ENCODE data around the gene UBR4. TPM values are rescaled to one million over a fixed set of nuclear protein-coding genes. Genes with fewer than 3 reads are reported as not detected.
"Not testable (repeated sequence)": the region's sequence is repeated elsewhere in the genome, so short reads cannot be mapped to it uniquely, and the experiment has no call there.

The UBR4 gene
- total RNA-seq, 4 donors from 2014 or later = 140 to 418 (median 223) TPM

- H3K27me3 ChIP-seq = no peaks in the 10 kb centered on the region
- WGBS, 2 donors (ENCODE audit: low coverage in 1 of 2) = 60 to 69% methylated on average over 3 of the region's 3 CpGs
- H3K9me3 ChIP-seq = no peaks in the 10 kb centered on the region
- no peak for DNase-seq
- TF ChIP-seq, protein P1, sequence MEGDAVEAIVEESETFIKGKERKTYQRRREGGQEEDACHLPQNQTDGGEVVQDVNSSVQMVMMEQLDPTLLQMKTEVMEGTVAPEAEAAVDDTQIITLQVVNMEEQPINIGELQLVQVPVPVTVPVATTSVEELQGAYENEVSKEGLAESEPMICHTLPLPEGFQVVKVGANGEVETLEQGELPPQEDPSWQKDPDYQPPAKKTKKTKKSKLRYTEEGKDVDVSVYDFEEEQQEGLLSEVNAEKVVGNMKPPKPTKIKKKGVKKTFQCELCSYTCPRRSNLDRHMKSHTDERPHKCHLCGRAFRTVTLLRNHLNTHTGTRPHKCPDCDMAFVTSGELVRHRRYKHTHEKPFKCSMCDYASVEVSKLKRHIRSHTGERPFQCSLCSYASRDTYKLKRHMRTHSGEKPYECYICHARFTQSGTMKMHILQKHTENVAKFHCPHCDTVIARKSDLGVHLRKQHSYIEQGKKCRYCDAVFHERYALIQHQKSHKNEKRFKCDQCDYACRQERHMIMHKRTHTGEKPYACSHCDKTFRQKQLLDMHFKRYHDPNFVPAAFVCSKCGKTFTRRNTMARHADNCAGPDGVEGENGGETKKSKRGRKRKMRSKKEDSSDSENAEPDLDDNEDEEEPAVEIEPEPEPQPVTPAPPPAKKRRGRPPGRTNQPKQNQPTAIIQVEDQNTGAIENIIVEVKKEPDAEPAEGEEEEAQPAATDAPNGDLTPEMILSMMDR (IDR thresholded peaks at IDR 0.05) = no peak
- TF ChIP-seq EP300 (IDR thresholded peaks at IDR 0.05; ENCODE audit: low read depth) (no peak), POLR2A (IDR thresholded peaks at IDR 0.05) (no peak), POLR2AphosphoS5 (IDR thresholded peaks at IDR 0.05) (no peak)
- H3K4me1 ChIP-seq = no peaks in the 10 kb centered on the region
- no peak overlapping the region for H3K4me3 ChIP-seq
- in situ Hi-C loops (cut with MboI; ENCODE audit: low pct_ligation_motif_present in 1 of 4, low pct_unique_long_range_greater_than_20kb in 1 of 4, low sequenced_read_pairs in 3 of 4) (no loop called here), intact Hi-C loops (cut with DNase I; ENCODE audit: low total_unique reads) (no loop called here)
- H3K36me3 ChIP-seq = peaks cover 0 to 75% (median 37%) of the 10 kb centered on the region in 4 donors
- H3K27ac ChIP-seq = no peak overlapping the region
Measured at GRCh38 chr1:19189270-19189669, 20.8 kb downstream of the UBR4 start.

DNA sequence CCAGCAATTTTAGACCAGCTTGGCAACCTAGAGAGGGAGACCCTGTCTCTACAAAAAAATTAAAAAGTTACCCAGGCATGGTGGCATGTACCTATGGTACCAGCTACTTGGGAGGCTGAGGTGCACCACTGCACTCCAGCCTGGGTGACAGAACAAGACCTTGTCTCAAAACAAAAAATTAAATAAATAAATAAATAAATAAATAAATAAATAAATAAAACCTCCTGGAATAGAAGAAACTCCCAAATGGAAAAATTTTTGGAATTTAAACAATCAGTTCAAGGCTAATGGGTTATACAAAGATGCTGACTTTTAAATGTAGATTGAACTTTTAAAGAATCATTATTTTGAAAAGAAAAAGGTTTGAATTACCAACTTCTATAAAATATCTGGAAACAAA is 22.2 kb downstream of the UBR4 start:
- intact Hi-C loops (cut with DNase I; ENCODE audit: low total_unique reads) (no loop called here), in situ Hi-C loops (cut with MboI; ENCODE audit: low pct_ligation_motif_present in 1 of 4, low pct_unique_long_range_greater_than_20kb in 1 of 4, low sequenced_read_pairs in 3 of 4) (no loop called here)
- DNase-seq = no peak
- Histone ChIP-seq H3K27me3 (no peaks in the 10 kb centered on the region), H3K4me3 (no peak overlapping the region), H3K4me1 (no peaks in the 10 kb centered on the region), H3K36me3 (peaks cover 0 to 75% (median 37%) of the 10 kb centered on the region in 4 donors), H3K9me3 (no peaks in the 10 kb centered on the region), H3K27ac (no peak overlapping the region)
- TF ChIP-seq, protein P1 (IDR thresholded peaks at IDR 0.05) = no peak
- no peak for TF ChIP-seq POLR2AphosphoS5 (IDR thresholded peaks at IDR 0.05)
- no peak for TF ChIP-seq EP300 (IDR thresholded peaks at IDR 0.05; ENCODE audit: low read depth)

- no peaks in the 10 kb centered on the region for H3K9me3 ChIP-seq
- intact Hi-C loops (cut with DNase I; ENCODE audit: low total_unique reads) = no loop called here
- no peak for TF ChIP-seq POLR2AphosphoS5 (IDR thresholded peaks at IDR 0.05)
- no peak for TF ChIP-seq EP300 (IDR thresholded peaks at IDR 0.05; ENCODE audit: low read depth)
- TF ChIP-seq, protein P1 (IDR thresholded peaks at IDR 0.05) = no peak
- no peak for TF ChIP-seq POLR2A (IDR thresholded peaks at IDR 0.05)
- H3K36me3 ChIP-seq = peaks cover 0 to 74% (median 35%) of the 10 kb centered on the region in 4 donors
- 70 to 85% methylated on average over 2 of the region's 2 CpGs for WGBS, 2 donors (ENCODE audit: low coverage in 1 of 2)
- in situ Hi-C loops (cut with MboI; ENCODE audit: low pct_ligation_motif_present in 1 of 4, low pct_unique_long_range_greater_than_20kb in 1 of 4, low sequenced_read_pairs in 3 of 4) = no loop called here
- H3K4me3 ChIP-seq = no peak overlapping the region
- no peak overlapping the region for H3K27ac ChIP-seq
- no peak for DNase-seq
- no peaks in the 10 kb centered on the region for H3K4me1 ChIP-seq
- H3K27me3 ChIP-seq = no peaks in the 10 kb centered on the region
Measured at GRCh38 chr1:19186001-19186400, 24.1 kb downstream of the UBR4 start.

DNA sequence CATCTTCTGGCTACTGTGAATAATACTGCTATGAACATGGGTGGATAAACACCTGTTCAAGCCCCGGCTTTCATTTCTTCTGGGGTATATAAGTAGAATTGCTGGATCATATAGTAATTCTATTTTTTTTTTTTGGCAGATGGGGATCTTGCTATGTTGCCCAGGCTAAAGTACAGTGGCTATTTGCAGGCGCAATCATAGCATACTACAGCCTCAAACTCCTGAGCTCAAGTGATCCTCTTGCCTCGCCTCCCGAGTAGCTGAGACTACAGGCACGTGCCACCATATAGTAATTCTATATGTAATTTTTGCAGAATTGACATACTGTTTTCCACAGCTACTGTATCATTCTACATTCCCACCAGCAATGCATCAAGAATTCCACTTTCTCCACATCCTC is 27.8 kb downstream of the UBR4 start:
- in situ Hi-C loops (cut with MboI; ENCODE audit: low pct_ligation_motif_present in 1 of 4, low pct_unique_long_range_greater_than_20kb in 1 of 4, low sequenced_read_pairs in 3 of 4) = no loop called here
- TF ChIP-seq, protein P1 (IDR thresholded peaks at IDR 0.05) = no peak
- TF ChIP-seq POLR2AphosphoS5 (IDR thresholded peaks at IDR 0.05) (no peak), POLR2A (IDR thresholded peaks at IDR 0.05) (no peak), EP300 (IDR thresholded peaks at IDR 0.05; ENCODE audit: low read depth) (no peak)

DNA sequence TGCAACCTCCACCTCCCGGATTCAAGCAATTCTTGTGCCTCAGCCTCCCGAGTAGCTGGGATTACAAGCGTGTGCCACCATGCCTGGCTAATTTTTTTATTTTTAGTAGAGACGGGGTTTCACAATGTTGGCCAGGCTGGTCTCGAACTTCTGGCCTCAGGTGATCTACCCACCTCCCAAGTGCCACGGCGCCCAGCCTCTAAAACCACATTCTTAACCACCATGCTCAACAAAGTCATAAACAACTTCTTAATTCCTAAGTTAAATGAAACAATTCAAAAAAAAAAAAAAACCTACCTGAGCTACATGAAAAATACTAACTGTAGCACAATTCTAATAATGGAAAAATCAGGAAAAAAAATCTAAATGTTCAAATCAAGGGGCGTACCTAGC is 29.8 kb downstream of the UBR4 start:
- H3K27me3 ChIP-seq; H3K4me1 ChIP-seq; intact Hi-C loops (cut with DNase I; ENCODE audit: low total_unique reads); H3K4me3 ChIP-seq; in situ Hi-C loops (cut with MboI; ENCODE audit: low pct_ligation_motif_present in 1 of 4, low pct_unique_long_range_greater_than_20kb in 1 of 4, low sequenced_read_pairs in 3 of 4); DNase-seq; H3K9me3 ChIP-seq; H3K27ac ChIP-seq: not testable (repeated sequence)
- peaks cover 0 to 75% (median 36%) of the 10 kb centered on the region in 4 donors for H3K36me3 ChIP-seq
- WGBS, 2 donors (ENCODE audit: low coverage in 1 of 2) = 84 to 90% methylated on average over 7 to 8 of the region's 8 CpGs

More for the DNA sequence above, 27.8 kb downstream of the UBR4 start:
- intact Hi-C loops (cut with DNase I; ENCODE audit: low total_unique reads) = no loop called here
- H3K36me3 ChIP-seq = peaks cover 0 to 75% (median 36%) of the 10 kb centered on the region in 4 donors
- DNase-seq = no peak
- no peaks in the 10 kb centered on the region for H3K27me3 ChIP-seq
- no peaks in the 10 kb centered on the region for H3K4me1 ChIP-seq
- WGBS, 2 donors (ENCODE audit: low coverage in 1 of 2) = 93 to 100% methylated on average over 3 to 5 of the region's 5 CpGs
- H3K4me3 ChIP-seq = no peak overlapping the region
- no peak overlapping the region for H3K27ac ChIP-seq
- H3K9me3 ChIP-seq = no peaks in the 10 kb centered on the region

Data from transverse colon (tissue), 4 donors.